SK-N-SH treated with all-trans-retinoic acid at 6 μM for 48 hours (cell line): ENCODE data around the gene SLC30A2.

Source experiments
- ATAC-seq: fragments of 200-7000 bp; cut with Tn5 transposase; 3 replicates; pipeline ENCODE4 v1.9.1; 2020; ENCODE audit warnings: mild to moderate bottlenecking, moderate library complexity
- CREB5 ChIP-seq: fragments of 250-450 bp; sonication (Bioruptor Pico); IDR thresholded peaks from 2 replicates; pipeline ENCODE4 v1.5.1; 2020; ENCODE audit warnings: low read depth, mild to moderate bottlenecking, moderate library complexity
- CSDC2 ChIP-seq: fragments of 250-450 bp; sonication (Bioruptor Pico); IDR thresholded peaks from 2 replicates; pipeline ENCODE4 v1.5.0; 2020; ENCODE audit warnings: mild to moderate bottlenecking, moderate library complexity
- ESRRG ChIP-seq: fragments of 250-450 bp; sonication (Bioruptor Pico); IDR thresholded peaks from 2 replicates; pipeline ENCODE4 v1.6.1; 2021; ENCODE audit warnings: mild to moderate bottlenecking
- ISL1 ChIP-seq: fragments of 250-450 bp; sonication (Bioruptor Pico); IDR thresholded peaks from 2 replicates; pipeline ENCODE4 v2.1.2; 2022; ENCODE audit warnings: mild to moderate bottlenecking, moderate library complexity
- PPARA ChIP-seq: fragments of 250-450 bp; sonication (Bioruptor Pico); IDR thresholded peaks from 2 replicates; pipeline ENCODE4 v1.5.0; 2020; ENCODE audit warnings: mild to moderate bottlenecking, borderline replicate concordance
- TSHZ2 ChIP-seq: fragments of 250-450 bp; sonication (Bioruptor Pico); IDR thresholded peaks from 2 replicates; pipeline ENCODE4 v1.5.0; 2020; ENCODE audit warnings: mild to moderate bottlenecking, moderate library complexity
- ZC3H10 ChIP-seq: fragments of 250-450 bp; sonication (Bioruptor Pico); IDR thresholded peaks from 2 replicates; pipeline ENCODE4 v1.5.1; 2021; ENCODE audit warnings: mild to moderate bottlenecking, moderate library complexity
- ZFP3 ChIP-seq: fragments of 250-450 bp; sonication (Bioruptor Pico); IDR thresholded peaks from 2 replicates; pipeline ENCODE4 v1.5.0; 2020; ENCODE audit warnings: mild to moderate bottlenecking, moderate library complexity
- ZFP30 ChIP-seq: fragments of 450-650 bp; formaldehyde crosslinking; IDR thresholded peaks from 2 replicates; pipeline ENCODE4 v1.5.0; 2022; ENCODE audit warnings: mild to moderate bottlenecking, moderate library complexity
- ZNF70 ChIP-seq: fragments of 450-650 bp; formaldehyde crosslinking; IDR thresholded peaks from 2 replicates; pipeline ENCODE4 v1.5.0; 2020; ENCODE audit warnings: mild to moderate bottlenecking, moderate library complexity
- ZNF8 ChIP-seq: fragments of 450-650 bp; formaldehyde crosslinking; IDR thresholded peaks from 2 replicates; pipeline ENCODE4 v1.5.0; 2020; ENCODE audit warnings: mild to moderate bottlenecking, moderate library complexity

The SLC30A2 gene

GRCh38 chr1:25987951-25988350 lies 58.0 kb downstream of the SLC30A2 start:
- TF ChIP-seq ZNF70 (CRISPR knock-in tag) (no peak), CSDC2 (CRISPR knock-in tag) (no peak), PPARA (CRISPR knock-in tag) (no peak), ESRRG (CRISPR knock-in tag) (no peak), ZNF8 (no peak), ISL1 (CRISPR knock-in tag) (no peak), TSHZ2 (CRISPR knock-in tag) (no peak), ZC3H10 (no peak), ZFP30 (CRISPR knock-in tag) (no peak), ZFP3 (CRISPR knock-in tag) (no peak), CREB5 (CRISPR knock-in tag) (no peak)
- TF ChIP-seq, all 23 proteins: peak for 0
- no peak for ATAC-seq
